ENCODE results near the gene MTA1. TPM values are rescaled to one million over a fixed set of nuclear protein-coding genes. Genes with fewer than 3 reads are reported as not detected.

Gene MTA1
- total RNA-seq, 4 donors from 2014 or later, result 34.3 to 75.0 (median 49.2) TPM

- no peak for TF ChIP-seq CTCF (IDR thresholded peaks at IDR 0.05; ENCODE audit: low read depth)
Observed at GRCh38 chr14:105427936-105428485, 8.4 kb downstream of the MTA1 start.

- no peak for TF ChIP-seq CTCF (IDR thresholded peaks at IDR 0.05; ENCODE audit: low read depth)
Observed at GRCh38 chr14:105430042-105430441, 10.4 kb downstream of the MTA1 start.

GRCh38 chr14:105430565-105430964 is 10.9 kb downstream of the MTA1 start:
- TF ChIP-seq CTCF (IDR thresholded peaks at IDR 0.05; ENCODE audit: low read depth), result no peak

GRCh38 chr14:105431256-105431655 is 11.6 kb downstream of the MTA1 start:
- TF ChIP-seq CTCF (IDR thresholded peaks at IDR 0.05; ENCODE audit: low read depth), result no peak

- no peak for TF ChIP-seq CTCF (IDR thresholded peaks at IDR 0.05; ENCODE audit: low read depth)
Observed at GRCh38 chr14:105432657-105433056, 13.0 kb downstream of the MTA1 start.

GRCh38 chr14:105433161-105433605 is 13.6 kb downstream of the MTA1 start:
- no peak for TF ChIP-seq CTCF (IDR thresholded peaks at IDR 0.05; ENCODE audit: low read depth)

- TF ChIP-seq CTCF (IDR thresholded peaks at IDR 0.05; ENCODE audit: low read depth), result no peak
Observed at GRCh38 chr14:105436402-105436801, 16.8 kb downstream of the MTA1 start.

All from subcutaneous adipose tissue (tissue), 4 donors.